Stimulated activated CD4-positive, alpha-beta T cell treated with anti-CD3 and anti-CD28 coated beads, Interleukin-2, amount 100 ng/mL, for 4 hours (primary cell): ENCODE data around the gene HHEX.

Source experiments
- DNase-seq: peaks from one replicate; pipeline ENCODE4 v3.0.0-alpha.2; 2020; ENCODE audit warnings: low read depth

The HHEX gene

GRCh38 chr10:92693534-92693893 is 3.8 kb downstream of the HHEX start:
- DNase-seq = no peak

GRCh38 chr10:92695679-92696605 is 6.2 kb downstream of the HHEX start:
- DNase-seq = no peak

- no peak for DNase-seq
Observed at GRCh38 chr10:92696606-92697383, 7.0 kb downstream of the HHEX start.

GRCh38 chr10:92697663-92698511 is 8.1 kb downstream of the HHEX start:
- no peak for DNase-seq

GRCh38 chr10:92699193-92699517 is 9.4 kb downstream of the HHEX start:
- DNase-seq = no peak

- DNase-seq = no peak
Observed at GRCh38 chr10:92699518-92700381, 10.0 kb downstream of the HHEX start.

- no peak for DNase-seq
Observed at GRCh38 chr10:92702301-92702916, 12.7 kb downstream of the HHEX start.

GRCh38 chr10:92712016-92712889 is 22.5 kb downstream of the HHEX start:
- no peak for DNase-seq

- no peak for DNase-seq
Observed at GRCh38 chr10:92714152-92714845, 24.5 kb downstream of the HHEX start.

- DNase-seq = no peak
Observed at GRCh38 chr10:92714872-92715271, 25.1 kb downstream of the HHEX start.

GRCh38 chr10:92719991-92720830 is 30.5 kb downstream of the HHEX start:
- DNase-seq = no peak

GRCh38 chr10:92720831-92721165 is 31.0 kb downstream of the HHEX start:
- DNase-seq = no peak

GRCh38 chr10:92722349-92722748 is 32.6 kb downstream of the HHEX start:
- DNase-seq = no peak

GRCh38 chr10:92727141-92727540 is 37.4 kb downstream of the HHEX start:
- no peak for DNase-seq

- no peak for DNase-seq
Observed at GRCh38 chr10:92727550-92727949, 37.8 kb downstream of the HHEX start.

- DNase-seq = no peak
Observed at GRCh38 chr10:92729886-92730285, 40.1 kb downstream of the HHEX start.

GRCh38 chr10:92732958-92733357 is 43.2 kb downstream of the HHEX start:
- no peak for DNase-seq

GRCh38 chr10:92734301-92734700 is 44.5 kb downstream of the HHEX start:
- no peak for DNase-seq

GRCh38 chr10:92735938-92736337 is 46.2 kb downstream of the HHEX start:
- no peak for DNase-seq
